ENCODE measurements around the gene CAPN13. TPM values are rescaled to one million over a fixed set of nuclear protein-coding genes. Genes with fewer than 3 reads are reported as not detected.

CAPN13 gene
- total and polyA plus RNA-seq, 2 donors (not counting 3 experiments of a cell fraction or from before 2014, with no cell fraction given): not detected

GRCh38 chr2:30820381-30821055 lies 13.3 kb upstream of the CAPN13 start:
- Histone ChIP-seq H3K36me3 (ENCODE audit: control insufficient read depth in 2 of 2, extremely low read depth in 1 of 2, insufficient read depth in 2 of 2, low read length in 2 of 2) (no peaks in the 10 kb centered on the region), H3K27me3 (ENCODE audit: control insufficient read depth in 2 of 2, insufficient read depth in 2 of 2, low read length in 2 of 2) (no peaks in the 10 kb centered on the region), H3K4me2 (ENCODE audit: insufficient read depth, low read length) (no peak overlapping the region), H3K9me3 (replicated peaks; ENCODE audit: control insufficient read depth, insufficient read depth, low read length) (peaks cover 4% of the 10 kb centered on the region), H3K4me3 (replicated peaks in 1 of 3; ENCODE audit: insufficient read depth in 1 of 3, low read depth in 1 of 3, low read length in 3 of 3) (no peak overlapping the region), H3K4me1 (ENCODE audit: control insufficient read depth, extremely low read depth, insufficient read depth, low read length) (no peaks in the 10 kb centered on the region), H2AFZ (ENCODE audit: low read depth, low read length) (no peak overlapping the region), H3K9ac (replicated peaks; ENCODE audit: extremely low read depth, insufficient read depth, low read length) (no peak overlapping the region), H3K27ac (ENCODE audit: insufficient read depth, low read depth, low read length) (no peak overlapping the region), H3K9me1 (replicated peaks; ENCODE audit: control insufficient read depth, extremely low read depth, insufficient read depth, low read length) (no peaks in the 10 kb centered on the region), H3K79me2 (ENCODE audit: control insufficient read depth, insufficient read depth, low read length) (no peaks in the 10 kb centered on the region), H4K20me1 (replicated peaks; ENCODE audit: control insufficient read depth, extremely low read depth, insufficient read depth, low read length) (no peaks in the 10 kb centered on the region)
- POLR2A ChIA-PET: no interaction called here
- no TSS peak for BruUV-seq (replicated peaks)
- dilution Hi-C loops (cut with MboI; ENCODE audit: extremely low pct_ligation_motif_present, low sequenced_read_pairs): no loop called here
- CTCF ChIA-PET: no interaction called here
- no peak for DNase-seq (ENCODE audit: low read depth, low spot score)
- no peak for FAIRE-seq
- intact Hi-C loops (cut with micrococcal nuclease): no loop called here
- no peak for TF ChIP-seq CTCF (IDR thresholded peaks at IDR 0.05; ENCODE audit: extremely low read depth in 1 of 2, insufficient read depth in 1 of 2, low read depth in 1 of 2, low read length in 2 of 2)
- no peak for TF ChIP-seq MAX (IDR thresholded peaks at IDR 0.05; ENCODE audit: insufficient read depth, insufficient read length)
- TF ChIP-seq EZH2 (IDR thresholded peaks at IDR 0.05; ENCODE audit: borderline replicate concordance, low read depth, low read length, severe bottlenecking): no peak
- TF ChIP-seq POLR2A (IDR thresholded peaks at IDR 0.05; ENCODE audit: low read depth, low read length): no peak
- no peak for TF ChIP-seq MYC (IDR thresholded peaks at IDR 0.05; ENCODE audit: low read depth, low read length)
- no peak for TF ChIP-seq FOS (IDR thresholded peaks at IDR 0.05; ENCODE audit: borderline replicate concordance, insufficient read depth, low read length)
- TF ChIP-seq POLR2AphosphoS5 (IDR thresholded peaks at IDR 0.05; ENCODE audit: insufficient read depth, low read depth, low read length): no peak
- TF ChIP-seq GATA2 (IDR thresholded peaks at IDR 0.05; ENCODE audit: insufficient read depth, insufficient read length, low read depth, low read length): no peak
- no peak for TF ChIP-seq JUN (IDR thresholded peaks at IDR 0.05; ENCODE audit: borderline replicate concordance, insufficient read depth, insufficient read length, low read depth)

Data from endothelial cell of umbilical vein (primary cell).